ENCODE measurements around the gene TSPAN9. TPM values are rescaled to one million over a fixed set of nuclear protein-coding genes. Genes with fewer than 3 reads are reported as not detected.

Gene TSPAN9
- total RNA-seq, 1 experiment from 2014 or later, result 28.7 TPM

GRCh38 chr12:3161861-3162260, 84.7 kb downstream of the TSPAN9 start:
- DNase-seq (ENCODE audit: low read depth), result no peak

- no peak for DNase-seq (ENCODE audit: low read depth)
Observed at GRCh38 chr12:3164454-3165077, 87.4 kb downstream of the TSPAN9 start.

GRCh38 chr12:3165078-3165980, 88.2 kb downstream of the TSPAN9 start:
- peak; percentile 86 for DNase-seq (ENCODE audit: low read depth)

- no peak for DNase-seq (ENCODE audit: low read depth)
Observed at GRCh38 chr12:3167636-3168035, 90.5 kb downstream of the TSPAN9 start.

- DNase-seq (ENCODE audit: low read depth), result peak; percentile 86
Observed at GRCh38 chr12:3168223-3169221, 91.3 kb downstream of the TSPAN9 start.

GRCh38 chr12:3170423-3171194, 93.4 kb downstream of the TSPAN9 start:
- DNase-seq (ENCODE audit: low read depth), result peak; percentile 92

- no peak for DNase-seq (ENCODE audit: low read depth)
Observed at GRCh38 chr12:3171195-3171591, 94.0 kb downstream of the TSPAN9 start.

GRCh38 chr12:3172124-3173007, 95.2 kb downstream of the TSPAN9 start:
- no peak for DNase-seq (ENCODE audit: low read depth)

- no peak for DNase-seq (ENCODE audit: low read depth)
Observed at GRCh38 chr12:3173008-3173553, 95.9 kb downstream of the TSPAN9 start.

GRCh38 chr12:3173912-3174311, 96.7 kb downstream of the TSPAN9 start:
- no peak for DNase-seq (ENCODE audit: low read depth)

- DNase-seq (ENCODE audit: low read depth), result no peak
Observed at GRCh38 chr12:3175238-3175637, 98.1 kb downstream of the TSPAN9 start.

- no peak for DNase-seq (ENCODE audit: low read depth)
Observed at GRCh38 chr12:3176754-3177153, 99.6 kb downstream of the TSPAN9 start.

GRCh38 chr12:3177778-3178425, 100.7 kb downstream of the TSPAN9 start:
- DNase-seq (ENCODE audit: low read depth), result no peak

- no peak for DNase-seq (ENCODE audit: low read depth)
Observed at GRCh38 chr12:3178671-3179313, 101.6 kb downstream of the TSPAN9 start.

GRCh38 chr12:3179731-3180130, 102.6 kb downstream of the TSPAN9 start:
- DNase-seq (ENCODE audit: low read depth), result no peak

- DNase-seq (ENCODE audit: low read depth), result no peak
Observed at GRCh38 chr12:3182426-3182825, 105.2 kb downstream of the TSPAN9 start.

- DNase-seq (ENCODE audit: low read depth), result no peak
Observed at GRCh38 chr12:3184485-3184884, 107.3 kb downstream of the TSPAN9 start.

GRCh38 chr12:3185260-3185870, 108.2 kb downstream of the TSPAN9 start:
- peak; percentile 70 for DNase-seq (ENCODE audit: low read depth)

Measured in LHCN-M2 (cell line).